Prostate gland (tissue), 2 donors: Measurements from ENCODE around the gene GPC5.

Experiments
- CTCF ChIP-seq, 4 experiments: fragments of 200-600 bp in 2 of 4; fragments of 450-650 bp in 2 of 4; sonication (generic) in 2 of 4; IDR thresholded peaks; 1 replicate in 3 of 4; 2 replicates in 1 of 4; pipeline ENCODE4 v1.5.1; 2016 to 2019; ENCODE audit warnings: antibody characterized with exemption in 4 of 4, mild to moderate bottlenecking in 2 of 4, moderate library complexity in 2 of 4
- POLR2A ChIP-seq: fragments of 450-650 bp; IDR thresholded peaks from one replicate; pipeline ENCODE4 v1.6.1; 2016; ENCODE audit warnings: antibody characterized with exemption, mild to moderate bottlenecking
- POLR2AphosphoS5 ChIP-seq: sonication (generic); formaldehyde crosslinking; IDR thresholded peaks from one replicate; pipeline ENCODE4 v1.6.1; 2017; ENCODE audit warnings: antibody characterized with exemption

GRCh38 chr13:92677571-92677970, 1279.2 kb downstream of the GPC5 start:
- no peak for TF ChIP-seq CTCF (IDR thresholded peaks at IDR 0.05)
- no peak for TF ChIP-seq POLR2AphosphoS5
- no peak for TF ChIP-seq POLR2A
